ENCODE results near the gene CASR.

The CASR gene

GRCh38 chr3:122213650-122214049 lies 30.2 kb downstream of the CASR start:
- no peak for DNase-seq (ENCODE audit: low spot score)
- no peak for FAIRE-seq

- no peak for DNase-seq (ENCODE audit: low spot score)
- FAIRE-seq, result no peak
These were observed 31.2 kb downstream of the CASR start for GRCh38 chr3:122214711-122215110.

GRCh38 chr3:122215592-122216298 lies 32.3 kb downstream of the CASR start:
- DNase-seq (ENCODE audit: low spot score), result no peak
- FAIRE-seq, result no peak

GRCh38 chr3:122217901-122218300 lies 34.4 kb downstream of the CASR start:
- no peak for FAIRE-seq
- no peak for DNase-seq (ENCODE audit: low spot score)

GRCh38 chr3:122219242-122219872 lies 35.9 kb downstream of the CASR start:
- no peak for FAIRE-seq
- DNase-seq (ENCODE audit: low spot score), result no peak

- no peak for FAIRE-seq
- no peak for DNase-seq (ENCODE audit: low spot score)
These were observed 43.7 kb downstream of the CASR start for GRCh38 chr3:122227036-122227781.

- DNase-seq (ENCODE audit: low spot score) (no peak), FAIRE-seq (peak; percentile 5)
These were observed 46.7 kb downstream of the CASR start for GRCh38 chr3:122230174-122230573.

GRCh38 chr3:122231465-122232157 lies 48.1 kb downstream of the CASR start:
- FAIRE-seq (no peak), DNase-seq (ENCODE audit: low spot score) (no peak)

GRCh38 chr3:122232485-122232884 lies 49.0 kb downstream of the CASR start:
- no peak for FAIRE-seq
- DNase-seq (ENCODE audit: low spot score), result no peak

- no peak for FAIRE-seq
- no peak for DNase-seq (ENCODE audit: low spot score)
These were observed 49.9 kb downstream of the CASR start for GRCh38 chr3:122233101-122233952.

GRCh38 chr3:122234117-122234516 lies 50.6 kb downstream of the CASR start:
- DNase-seq (ENCODE audit: low spot score) (no peak), FAIRE-seq (no peak)

GRCh38 chr3:122235147-122235546 lies 51.7 kb downstream of the CASR start:
- no peak for DNase-seq (ENCODE audit: low spot score)
- no peak for FAIRE-seq

GRCh38 chr3:122239112-122239511 lies 55.6 kb downstream of the CASR start:
- DNase-seq (ENCODE audit: low spot score) (no peak), FAIRE-seq (no peak)

GRCh38 chr3:122245513-122246174 lies 62.2 kb downstream of the CASR start:
- no peak for DNase-seq (ENCODE audit: low spot score)
- no peak for FAIRE-seq

- no peak for FAIRE-seq
These were observed 62.7 kb downstream of the CASR start for GRCh38 chr3:122246199-122246598.

GRCh38 chr3:122247087-122247824 lies 63.8 kb downstream of the CASR start:
- no peak for DNase-seq (ENCODE audit: low spot score)
- FAIRE-seq, result no peak

More at GRCh38 chr3:122246199-122246598, 62.7 kb downstream of the CASR start:
- no peak for DNase-seq (ENCODE audit: low spot score)

- no peak for FAIRE-seq
These were observed 64.3 kb downstream of the CASR start for GRCh38 chr3:122247825-122248185.

GRCh38 chr3:122251428-122251827 lies 68.0 kb downstream of the CASR start:
- DNase-seq (ENCODE audit: low spot score) (no peak), FAIRE-seq (no peak)

More at GRCh38 chr3:122247825-122248185, 64.3 kb downstream of the CASR start:
- DNase-seq (ENCODE audit: low spot score), result no peak

- no peak for DNase-seq (ENCODE audit: low spot score)
- no peak for FAIRE-seq
These were observed 70.1 kb downstream of the CASR start for GRCh38 chr3:122253581-122253980.
